Activated CD8-positive, alpha-beta memory T cell treated with anti-CD3 and anti-CD28 coated beads, Interleukin-2, amount 50 U/mL, for 24 hours (primary cell): ENCODE data around the gene GALNT14.

Source experiments
- DNase-seq: peaks from one replicate; pipeline ENCODE4 v3.0.0-alpha.2; 2020; ENCODE audit errors: extremely low read depth

The GALNT14 gene

DNA sequence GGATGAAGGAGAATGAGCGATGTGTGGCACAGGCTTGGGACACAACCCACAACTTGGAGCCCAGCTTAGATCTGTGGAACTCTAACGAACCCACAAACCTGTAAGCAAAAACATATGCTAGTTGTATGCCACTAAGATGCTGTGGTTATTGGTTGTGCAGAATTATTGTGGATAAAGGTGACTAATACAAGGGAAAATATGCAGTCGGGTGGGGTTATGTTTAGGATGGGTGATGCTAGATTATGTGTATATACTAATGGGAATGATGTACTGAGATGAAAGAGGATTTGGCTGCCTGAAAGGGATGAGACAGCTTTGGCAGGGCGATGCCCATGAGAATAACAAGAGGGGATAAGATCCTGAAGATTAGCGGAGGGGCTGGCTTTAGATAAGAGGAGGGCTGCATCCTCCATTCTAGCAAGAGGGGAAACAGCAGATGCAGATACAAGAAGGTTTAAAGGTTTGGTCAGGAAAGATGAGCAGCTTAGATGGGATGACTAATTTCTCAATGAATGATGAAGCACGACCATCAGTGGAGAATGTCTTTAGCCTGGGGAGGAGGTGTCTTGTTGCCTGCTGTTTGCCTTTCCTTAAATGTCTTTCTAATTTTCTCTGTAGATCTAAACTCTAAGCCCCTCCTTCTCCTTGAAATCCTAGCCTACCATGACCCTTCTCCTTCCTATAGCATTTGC, 49.6 kb downstream of the GALNT14 start:
- DNase-seq, result no peak

DNA sequence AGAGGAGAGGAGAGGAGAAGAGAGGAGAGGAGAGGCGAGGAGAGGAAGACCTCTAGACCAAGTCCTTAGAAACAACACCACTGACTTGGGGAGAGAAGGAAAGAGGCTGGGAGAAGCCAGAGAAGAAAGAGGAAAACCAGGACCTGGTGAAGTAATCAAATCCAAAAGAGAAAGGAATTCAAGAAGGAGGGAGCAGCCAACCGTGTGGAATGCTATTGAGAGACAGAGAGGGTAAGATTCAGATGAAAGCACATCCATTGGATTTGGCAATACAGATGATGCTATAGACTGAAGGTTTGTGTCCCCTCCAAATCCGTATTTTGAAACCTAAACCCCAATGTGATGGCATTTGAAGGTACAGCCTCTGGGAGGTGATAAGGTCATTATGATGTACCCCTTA, 50.7 kb downstream of the GALNT14 start:
- no peak for DNase-seq

GRCh38 chr2:31086590-31086989, 51.6 kb downstream of the GALNT14 start:
- DNase-seq, result no peak

- DNase-seq, result no peak
These were observed 54.8 kb downstream of the GALNT14 start for GRCh38 chr2:31083234-31083993.

- DNase-seq, result no peak
These were observed 56.2 kb downstream of the GALNT14 start for GRCh38 chr2:31082002-31082401.

DNA sequence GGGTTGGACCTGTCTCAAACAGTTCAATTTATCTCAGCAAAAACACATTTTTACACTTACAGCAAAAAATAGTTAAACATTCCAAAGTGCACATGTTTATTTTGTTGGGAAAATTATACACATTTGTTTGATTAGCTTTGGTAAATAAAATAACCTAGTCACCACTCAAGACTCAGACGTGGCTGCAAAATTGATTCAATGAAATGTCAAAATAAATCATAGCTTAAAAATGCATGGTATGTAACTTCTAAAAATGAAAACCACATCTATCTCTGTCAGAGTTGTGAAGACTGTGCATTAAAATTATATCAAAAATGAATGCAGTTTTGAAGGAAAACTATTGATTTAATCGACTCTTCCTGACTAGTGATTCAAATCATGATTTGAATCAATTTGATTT, 56.7 kb downstream of the GALNT14 start:
- DNase-seq, result no peak

DNA sequence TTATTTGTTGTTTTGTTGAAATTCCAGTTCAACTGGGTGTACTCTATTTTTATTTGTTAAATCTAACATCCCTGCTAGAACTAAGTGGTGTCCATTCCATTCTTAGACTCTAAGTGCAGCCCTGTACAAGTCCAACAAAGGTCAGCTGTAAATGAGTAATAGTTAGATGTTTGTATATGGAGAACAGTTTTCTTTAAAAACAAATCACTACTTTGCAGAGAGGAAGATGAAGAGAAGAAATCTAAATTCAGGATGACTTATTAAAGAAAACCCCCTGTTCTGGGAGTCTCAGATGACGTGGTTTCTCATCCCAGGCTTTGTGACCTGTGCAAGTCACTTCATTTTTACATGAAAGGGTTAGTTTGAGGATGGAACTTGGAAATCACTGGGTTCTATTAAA, 57.9 kb downstream of the GALNT14 start:
- DNase-seq, result no peak

DNA sequence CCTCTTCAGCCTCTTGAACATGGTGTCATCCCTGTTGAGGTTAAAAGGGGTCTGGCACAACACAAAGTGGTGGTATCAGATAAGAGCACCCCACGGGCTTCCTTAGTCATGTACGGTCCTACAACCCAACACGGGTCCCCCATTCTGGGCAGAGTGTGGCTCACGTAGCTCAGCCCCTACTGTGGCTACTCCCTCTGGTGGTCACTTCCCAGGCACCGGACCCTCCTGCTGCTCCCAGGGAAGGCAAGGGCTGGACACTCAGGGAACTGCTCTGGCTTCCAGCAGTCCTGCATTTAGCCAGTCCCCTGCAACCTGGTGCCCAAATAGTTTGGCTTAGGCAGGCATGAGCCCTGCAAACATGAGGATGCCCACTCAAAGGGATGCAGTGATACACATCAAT, 58.6 kb downstream of the GALNT14 start:
- no peak for DNase-seq

GRCh38 chr2:31078579-31079105, 59.6 kb downstream of the GALNT14 start:
- no peak for DNase-seq

- DNase-seq, result no peak
These were observed 60.2 kb downstream of the GALNT14 start for GRCh38 chr2:31078011-31078410.

- DNase-seq, result no peak
These were observed 62.2 kb downstream of the GALNT14 start for GRCh38 chr2:31075941-31076590.

GRCh38 chr2:31075431-31075830, 62.8 kb downstream of the GALNT14 start:
- no peak for DNase-seq

GRCh38 chr2:31071741-31072140, 66.5 kb downstream of the GALNT14 start:
- no peak for DNase-seq

- no peak for DNase-seq
These were observed 67.7 kb downstream of the GALNT14 start for GRCh38 chr2:31070339-31071125.

- DNase-seq, result no peak
These were observed 68.5 kb downstream of the GALNT14 start for GRCh38 chr2:31069643-31070325.

DNA sequence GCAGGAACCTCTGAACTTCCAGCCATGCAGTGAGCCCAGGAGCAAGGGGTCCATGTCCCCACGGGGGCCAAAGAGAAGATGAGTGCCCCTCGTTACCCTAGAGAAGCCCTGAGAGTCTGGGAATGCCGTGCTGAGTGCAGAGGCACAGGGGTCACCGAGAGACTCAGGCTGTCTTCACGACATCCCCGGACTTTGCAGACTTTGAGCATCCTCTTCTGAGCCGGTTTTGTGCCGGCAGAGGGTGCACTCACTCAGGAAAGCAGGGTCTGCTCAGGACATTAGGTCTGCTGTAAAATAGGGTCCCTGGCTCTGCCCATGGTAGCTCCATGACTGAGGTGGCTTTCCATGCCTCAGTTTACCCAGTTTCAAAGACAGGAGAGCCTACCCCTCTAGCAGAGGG, 71.0 kb downstream of the GALNT14 start:
- no peak for DNase-seq

DNA sequence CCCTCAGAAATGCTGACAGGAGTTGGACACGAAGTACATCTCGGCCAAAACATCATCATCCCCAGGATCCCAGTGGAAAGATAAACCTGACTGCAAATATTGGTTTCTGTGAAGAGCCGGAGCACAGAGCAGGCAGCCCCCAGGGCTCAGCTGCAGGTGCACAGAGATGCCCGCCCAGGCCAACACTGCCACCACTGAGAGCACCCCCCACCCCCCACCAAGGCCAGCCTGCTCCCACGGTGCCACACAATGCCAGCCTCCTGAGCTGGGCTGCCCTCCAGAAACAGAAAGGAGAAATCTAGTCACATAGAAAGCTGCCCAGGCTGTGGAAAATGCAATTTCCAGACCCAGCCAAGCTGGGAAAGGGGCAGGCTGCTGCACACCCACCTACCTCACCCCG, 71.7 kb downstream of the GALNT14 start:
- no peak for DNase-seq

DNA sequence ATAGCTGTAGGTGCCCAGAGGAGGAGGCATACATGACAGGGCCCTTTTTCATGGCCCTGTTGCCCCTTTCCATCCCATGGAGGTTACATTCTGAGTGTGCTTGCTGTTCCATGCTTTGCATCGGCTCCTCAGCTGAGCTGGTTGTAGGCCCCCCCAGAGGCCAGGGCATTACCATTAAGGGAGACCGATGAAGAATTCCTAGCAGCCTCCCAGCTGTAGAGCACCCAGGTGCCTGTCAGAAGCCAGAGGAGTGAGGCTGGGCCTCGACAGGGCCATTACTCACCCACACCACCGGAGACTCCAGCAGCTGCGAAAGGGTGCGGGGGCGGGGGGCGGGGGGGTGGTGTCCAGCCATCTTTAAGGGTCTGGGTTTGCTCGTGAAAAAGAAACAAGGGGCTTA, 72.2 kb downstream of the GALNT14 start:
- DNase-seq, result no peak

- DNase-seq, result no peak
These were observed 72.9 kb downstream of the GALNT14 start for GRCh38 chr2:31065356-31065755.

GRCh38 chr2:31060397-31060796, 77.8 kb downstream of the GALNT14 start:
- DNase-seq, result no peak
